ENCODE results near the gene LHX8. TPM values are rescaled to one million over a fixed set of nuclear protein-coding genes. Genes with fewer than 3 reads are reported as not detected.

LHX8 gene
- total and polyA plus RNA-seq, 8 donors, result not detected

GRCh38 chr1:75135573-75136194 lies 1.5 kb downstream of the LHX8 start:
- no peak for TF ChIP-seq CTCF (IDR thresholded peaks at IDR 0.05)
- no peak overlapping the region for H3K27ac ChIP-seq
- DNase-seq (no peak), ATAC-seq (peak in 1 of 4 donors; percentile 26), FAIRE-seq (no peak)
- peak overlapping the region in 3 of 4 donors; percentile 1 to 38 (median 19) for H3K4me3 ChIP-seq
- H3K9me3 ChIP-seq, result no peaks in the 10 kb centered on the region
- intact Hi-C loops (cut with DNase I), result no loop called here
- peaks cover 0 to 80% (median 20%) of the 10 kb centered on the region in 4 donors for H3K27me3 ChIP-seq
- no peaks in the 10 kb centered on the region for H3K36me3 ChIP-seq
- peaks cover 0 to 12% (median 6%) of the 10 kb centered on the region in 3 donors for H3K4me1 ChIP-seq
- 6 to 7% methylated on average over 23 of the region's 23 CpGs for WGBS, 2 donors

- H3K4me3 ChIP-seq, result peak overlapping the region in 2 of 4 donors; percentile 17 to 38
- DNase-seq (peak in 2 of 6 donors; percentile 68 to 71), ATAC-seq (peak; percentile 38 to 69 (median 66)), FAIRE-seq (no peak)
- no peak overlapping the region for H3K27ac ChIP-seq
- 2 to 3% methylated on average over 55 to 64 of the region's 64 CpGs for whole genome bisulfite sequencing, 2 donors
- H3K4me1 ChIP-seq, result peaks cover 0 to 12% (median 6%) of the 10 kb centered on the region in 3 donors
- intact Hi-C loops (cut with DNase I), result no loop called here
- H3K9me3 ChIP-seq, result no peaks in the 10 kb centered on the region
- no peaks in the 10 kb centered on the region for H3K36me3 ChIP-seq
- no peak for TF ChIP-seq CTCF (IDR thresholded peaks at IDR 0.05)
- H3K27me3 ChIP-seq, result peaks cover 0 to 80% (median 20%) of the 10 kb centered on the region in 4 donors
Measured at GRCh38 chr1:75136195-75136815, 2.1 kb downstream of the LHX8 start.

GRCh38 chr1:75136921-75137641 lies 2.9 kb downstream of the LHX8 start:
- Histone ChIP-seq H3K27me3 (peaks cover 0 to 81% (median 16%) of the 10 kb centered on the region in 4 donors), H3K36me3 (no peaks in the 10 kb centered on the region), H3K4me1 (peaks cover 0 to 12% (median 6%) of the 10 kb centered on the region in 3 donors), H3K9me3 (no peaks in the 10 kb centered on the region), H3K4me3 (no peak overlapping the region), H3K27ac (no peak overlapping the region)
- 12 to 14% methylated on average over 30 to 37 of the region's 37 CpGs for WGBS, 2 donors
- TF ChIP-seq CTCF (IDR thresholded peaks at IDR 0.05), result no peak
- ATAC-seq (peak in 1 of 4 donors; percentile 20), FAIRE-seq (no peak), DNase-seq (peak in 1 of 6 donors; percentile 73)
- intact Hi-C loops (cut with DNase I), result no loop called here

GRCh38 chr1:75152092-75152491 lies 17.9 kb downstream of the LHX8 start:
- ATAC-seq (no peak), DNase-seq (no peak), FAIRE-seq (no peak)
- H3K4me1 ChIP-seq, result no peaks in the 10 kb centered on the region
- H3K36me3 ChIP-seq, result no peaks in the 10 kb centered on the region
- no peaks in the 10 kb centered on the region for H3K9me3 ChIP-seq
- no peak overlapping the region for H3K4me3 ChIP-seq
- H3K27me3 ChIP-seq, result no peaks in the 10 kb centered on the region
- no peak overlapping the region for H3K27ac ChIP-seq
- TF ChIP-seq CTCF (IDR thresholded peaks at IDR 0.05), result no peak
- intact Hi-C loops (cut with DNase I), result no loop called here
- 41 to 62% methylated on average over 2 of the region's 2 CpGs for WGBS, 2 donors
